PC-9 (cell line): ENCODE measurements around the gene PHACTR1. TPM values are rescaled to one million over a fixed set of nuclear protein-coding genes. Genes with fewer than 3 reads are reported as not detected.

ENCODE experiments used
- BruUV-seq: library from RNA; stranded (reverse); fragments of 400-500 nt; replicated peaks from 2 replicates; lab custom pipeline; 2021; lab: Mats Ljungman, UMichigan
- CTCF ChIA-PET: fragments of 300-600 bp; sonication (Branson Sonifier 250); formaldehyde crosslinking; loops from one replicate; lab custom pipeline; 2022; ENCODE audit warnings: antibody characterized with exemption; lab: Charles Lee
- POLR2A ChIA-PET: fragments of 300-600 bp; sonication (Branson Sonifier 250); formaldehyde crosslinking; loops from one replicate; lab custom pipeline; 2022; ENCODE audit warnings: antibody characterized with exemption; ENCODE audit not compliant: unreplicated experiment; lab: Charles Lee
- DNase-seq, 2 experiments: peaks; one replicate each; pipeline versions ENCODE4 v3.0.0 to v3.0.0-alpha.2; 2015 to 2022; ENCODE audit warnings: mixed read lengths in 1 of 2
- H2AFZ ChIP-seq: fragments of 200-600 bp; sonication (generic); 2 replicates; pipeline ENCODE4 v1.8.1; 2017; ENCODE audit warnings: antibody characterized with exemption
- H3F3A ChIP-seq: fragments of 200-600 bp; sonication (generic); 2 replicates; pipeline ENCODE4 v1.8.1; 2017; ENCODE audit warnings: antibody characterized with exemption, mild to moderate bottlenecking, low read depth; ENCODE audit not compliant: insufficient read depth
- H3K27ac ChIP-seq: fragments of 200-600 bp; sonication (generic); 2 replicates; pipeline ENCODE4 v1.6.1; 2016; ENCODE audit warnings: mixed run types
- H3K27me3 ChIP-seq: fragments of 200-600 bp; sonication (generic); 2 replicates; pipeline ENCODE4 v1.6.1; 2016; ENCODE audit warnings: low read depth, mixed run types; ENCODE audit not compliant: insufficient read depth
- H3K36me3 ChIP-seq: fragments of 200-600 bp; sonication (generic); 2 replicates; pipeline ENCODE4 v1.6.1; 2016; ENCODE audit warnings: low read depth, mixed run types
- H3K4me1 ChIP-seq: fragments of 200-600 bp; sonication (generic); replicated peaks from 2 replicates; pipeline ENCODE4 v1.6.1; 2016; ENCODE audit warnings: mixed run types; ENCODE audit not compliant: insufficient read depth
- H3K4me2 ChIP-seq: fragments of 200-600 bp; sonication (generic); 2 replicates; pipeline ENCODE4 v1.6.1; 2017; ENCODE audit warnings: mixed run types
- H3K4me3 ChIP-seq: fragments of 200-600 bp; sonication (generic); 2 replicates; pipeline ENCODE4 v1.6.1; 2016; ENCODE audit warnings: mixed run types
- H3K79me2 ChIP-seq: fragments of 200-600 bp; sonication (generic); 2 replicates; pipeline ENCODE4 v1.6.1; 2017; ENCODE audit warnings: low read depth, mixed run types
- H3K9me2 ChIP-seq: fragments of 200-600 bp; sonication (generic); 2 replicates; pipeline ENCODE4 v1.8.1; 2017; ENCODE audit warnings: mild to moderate bottlenecking; ENCODE audit not compliant: insufficient read depth
- H3K9me3 ChIP-seq: fragments of 200-600 bp; sonication (generic); 2 replicates; pipeline ENCODE4 v1.8.1; 2016; ENCODE audit warnings: low read depth; ENCODE audit not compliant: insufficient read depth
- H4K20me1 ChIP-seq: fragments of 200-600 bp; sonication (generic); 2 replicates; pipeline ENCODE4 v1.8.1; 2017; ENCODE audit not compliant: insufficient read depth
- EZH2 ChIP-seq: fragments of 200-600 bp; sonication (generic); IDR thresholded peaks from 2 replicates; pipeline ENCODE4 v1.8.0; 2017; ENCODE audit warnings: antibody characterized with exemption, low read depth
- intact Hi-C: fragments of 100-400 bp; cut with micrococcal nuclease; formaldehyde crosslinking; loops from one replicate; pipeline ENCODE4 v1.10.0; 2022; ENCODE audit not compliant: unreplicated experiment
- total RNA-seq: library from RNA; stranded (reverse); gene quantifications from 2 replicates; pipeline ENCODE4 v1.2.3, GENCODE V29; 2021
- TF ChIP-seq, protein P1 (sequence below): fragments of 200-600 bp; sonication (generic); conservative IDR thresholded peaks from 2 replicates; pipeline ENCODE4 v1.6.1; 2017; ENCODE audit warnings: mixed run types, antibody characterized with exemption, mild to moderate bottlenecking, moderate library complexity

PHACTR1 gene
- total RNA-seq, 1 experiment from 2014 or later: not detected

DNA sequence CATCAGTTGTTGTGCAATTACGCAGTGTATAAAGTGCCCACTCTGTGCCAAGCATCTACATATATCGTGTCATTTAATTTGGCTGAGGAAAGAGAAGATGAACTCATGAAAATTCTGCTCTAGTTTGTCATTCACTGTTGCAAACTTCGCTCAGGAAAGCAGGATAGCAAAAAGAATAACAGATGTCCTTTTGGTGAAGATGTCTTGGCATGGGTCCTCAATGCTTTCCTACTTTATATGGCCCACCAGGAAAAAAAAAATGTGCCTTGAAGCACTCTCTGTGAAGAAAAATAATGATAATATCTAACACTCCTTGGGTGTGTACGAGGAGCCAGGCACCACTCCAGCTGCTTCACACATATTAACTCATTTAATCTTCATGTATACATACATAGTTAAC, 5.6 kb upstream of the PHACTR1 start:
- no peaks in the 10 kb centered on the region for H3K9me3 ChIP-seq
- H3K36me3 ChIP-seq: no peaks in the 10 kb centered on the region
- no peaks in the 10 kb centered on the region for H4K20me1 ChIP-seq
- TF ChIP-seq, protein P1, sequence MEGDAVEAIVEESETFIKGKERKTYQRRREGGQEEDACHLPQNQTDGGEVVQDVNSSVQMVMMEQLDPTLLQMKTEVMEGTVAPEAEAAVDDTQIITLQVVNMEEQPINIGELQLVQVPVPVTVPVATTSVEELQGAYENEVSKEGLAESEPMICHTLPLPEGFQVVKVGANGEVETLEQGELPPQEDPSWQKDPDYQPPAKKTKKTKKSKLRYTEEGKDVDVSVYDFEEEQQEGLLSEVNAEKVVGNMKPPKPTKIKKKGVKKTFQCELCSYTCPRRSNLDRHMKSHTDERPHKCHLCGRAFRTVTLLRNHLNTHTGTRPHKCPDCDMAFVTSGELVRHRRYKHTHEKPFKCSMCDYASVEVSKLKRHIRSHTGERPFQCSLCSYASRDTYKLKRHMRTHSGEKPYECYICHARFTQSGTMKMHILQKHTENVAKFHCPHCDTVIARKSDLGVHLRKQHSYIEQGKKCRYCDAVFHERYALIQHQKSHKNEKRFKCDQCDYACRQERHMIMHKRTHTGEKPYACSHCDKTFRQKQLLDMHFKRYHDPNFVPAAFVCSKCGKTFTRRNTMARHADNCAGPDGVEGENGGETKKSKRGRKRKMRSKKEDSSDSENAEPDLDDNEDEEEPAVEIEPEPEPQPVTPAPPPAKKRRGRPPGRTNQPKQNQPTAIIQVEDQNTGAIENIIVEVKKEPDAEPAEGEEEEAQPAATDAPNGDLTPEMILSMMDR: no peak
- POLR2A ChIA-PET: no interaction called here
- H2AFZ ChIP-seq: no peak overlapping the region
- no peak for DNase-seq
- intact Hi-C loops: no loop called here
- BruUV-seq: no TSS peak
- no peak overlapping the region for H3K4me2 ChIP-seq
- CTCF ChIA-PET: no interaction called here
- H3K27ac ChIP-seq: no peak overlapping the region
- no peaks in the 10 kb centered on the region for H3F3A ChIP-seq
- no peaks in the 10 kb centered on the region for H3K4me1 ChIP-seq
- peaks cover 2% of the 10 kb centered on the region; the same call in 1 of the 2 replicates for H3K9me2 ChIP-seq
- no peak overlapping the region for H3K4me3 ChIP-seq
- H3K79me2 ChIP-seq: no peaks in the 10 kb centered on the region
- peaks cover 21% of the 10 kb centered on the region; the same call in 1 of the 2 replicates for H3K27me3 ChIP-seq

DNA sequence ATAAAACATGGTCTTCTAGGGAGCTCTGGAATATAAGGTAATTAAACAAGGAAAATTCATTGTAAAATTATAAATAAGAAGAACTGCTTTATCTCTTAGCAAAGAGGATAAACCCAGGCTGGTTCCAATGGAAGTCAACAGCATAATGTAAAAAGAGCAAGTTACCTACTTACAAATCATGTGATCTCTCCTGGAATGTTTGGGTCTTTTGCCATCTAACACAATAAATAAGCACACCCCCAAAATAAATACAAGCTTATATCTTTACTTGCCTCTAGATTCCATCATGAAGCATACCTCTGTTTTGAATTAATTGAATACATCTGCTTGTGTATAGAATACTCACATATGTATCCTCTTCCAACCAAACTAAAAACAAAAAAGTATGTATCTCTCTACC, 2.5 kb upstream of the PHACTR1 start:
- H3K27me3 ChIP-seq: peaks cover 50% of the 10 kb centered on the region
- H3K79me2 ChIP-seq: no peaks in the 10 kb centered on the region
- no peak for DNase-seq
- H3K9me3 ChIP-seq: no peaks in the 10 kb centered on the region
- TF ChIP-seq EZH2: no peak
- TF ChIP-seq, protein P1: no peak
- H3K4me2 ChIP-seq: no peak overlapping the region
- no peak overlapping the region for H3K4me3 ChIP-seq
- no peaks in the 10 kb centered on the region for H3K4me1 ChIP-seq
- H3F3A ChIP-seq: no peaks in the 10 kb centered on the region
- ChIA-PET CTCF (no interaction called here), POLR2A (no interaction called here)
- no peaks in the 10 kb centered on the region for H3K36me3 ChIP-seq
- peaks cover 2% of the 10 kb centered on the region; the same call in 1 of the 2 replicates for H3K9me2 ChIP-seq
- no peak overlapping the region for H2AFZ ChIP-seq
- BruUV-seq: no TSS peak
- no peak overlapping the region for H3K27ac ChIP-seq
- H4K20me1 ChIP-seq: no peaks in the 10 kb centered on the region
- intact Hi-C loops: no loop called here

DNA sequence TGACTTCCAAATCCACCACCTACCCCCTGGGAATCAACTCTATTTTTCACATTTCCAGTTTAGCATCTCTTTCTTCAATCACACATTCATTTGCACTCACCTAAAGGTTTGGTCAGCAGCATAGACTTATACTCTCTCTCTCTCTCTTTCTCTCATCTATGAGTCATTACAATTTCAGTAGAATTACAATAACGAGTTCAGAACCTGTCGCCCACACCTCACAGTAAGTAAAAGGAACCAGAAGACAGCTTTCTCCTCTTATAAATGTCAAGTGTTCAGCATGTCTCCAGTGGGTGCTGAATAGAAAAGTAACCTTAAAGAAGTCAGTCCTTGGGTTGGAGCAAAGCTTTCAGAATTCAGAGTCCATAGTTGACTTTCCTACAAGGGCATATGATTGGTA, 1.1 kb upstream of the PHACTR1 start:
- ChIA-PET POLR2A (no interaction called here), CTCF (no interaction called here)
- DNase-seq: no peak
- H2AFZ ChIP-seq: no peak overlapping the region
- no peaks in the 10 kb centered on the region for H3K79me2 ChIP-seq
- no TSS peak for BruUV-seq
- no peak overlapping the region for H3K27ac ChIP-seq
- no peak overlapping the region for H3K4me3 ChIP-seq
- H3K4me2 ChIP-seq: no peak overlapping the region
- intact Hi-C loops: no loop called here
- H3K27me3 ChIP-seq: peaks cover 59% of the 10 kb centered on the region
- H3F3A ChIP-seq: no peaks in the 10 kb centered on the region
- no peaks in the 10 kb centered on the region for H3K9me3 ChIP-seq
- peaks cover 2% of the 10 kb centered on the region; the same call in 1 of the 2 replicates for H3K9me2 ChIP-seq
- no peaks in the 10 kb centered on the region for H4K20me1 ChIP-seq
- H3K36me3 ChIP-seq: no peaks in the 10 kb centered on the region
- no peaks in the 10 kb centered on the region for H3K4me1 ChIP-seq
- no peak for TF ChIP-seq EZH2
- TF ChIP-seq, protein P1: no peak
